Activated T-cell treated with anti-CD3 and anti-CD28 coated beads, Interleukin-2, amount 50 U/mL, for 4 hours (primary cell): ENCODE measurements around the gene SLC44A5. TPM values are rescaled to one million over a fixed set of nuclear protein-coding genes. Genes with fewer than 3 reads are reported as not detected.
"Not testable (repeated sequence)": the region's sequence is repeated elsewhere in the genome, so short reads cannot be mapped to it uniquely, and the experiment has no call there.

Experiments
- ATAC-seq, 2 donors: fragments of 200-7000 bp; cut with Tn5 transposase; one replicate each; pipeline ENCODE4 v1.10.0; 2021
- DNase-seq: peaks from one replicate; pipeline ENCODE4 v3.0.0-alpha.2; 2020
- H3K27me3 Mint-ChIP-seq: one replicate; pipeline ENCODE4 v1.8.0; 2021; ENCODE audit warnings: low read depth, mixed read lengths
- H3K36me3 Mint-ChIP-seq: one replicate; pipeline ENCODE4 v1.8.0; 2022; ENCODE audit warnings: mixed read lengths; ENCODE audit not compliant: insufficient read depth
- H3K4me1 Mint-ChIP-seq: one replicate; pipeline ENCODE4 v1.8.0; 2021; ENCODE audit warnings: low read depth, mixed read lengths
- H3K4me3 Mint-ChIP-seq: one replicate; pipeline ENCODE4 v1.8.0; 2021; ENCODE audit warnings: mild to moderate bottlenecking, moderate library complexity, mixed read lengths
- H3K9me3 Mint-ChIP-seq: one replicate; pipeline ENCODE4 v1.8.0; 2021; ENCODE audit warnings: mixed read lengths
- total RNA-seq, 3 donors: library from RNA; stranded (reverse); gene quantifications; one replicate each; pipeline ENCODE4 v1.2.1, GENCODE V29; 2021

SLC44A5 gene
- under 1 TPM in 1 of 3 donors, not detected in 2; 0.16 TPM for total RNA-seq

DNA sequence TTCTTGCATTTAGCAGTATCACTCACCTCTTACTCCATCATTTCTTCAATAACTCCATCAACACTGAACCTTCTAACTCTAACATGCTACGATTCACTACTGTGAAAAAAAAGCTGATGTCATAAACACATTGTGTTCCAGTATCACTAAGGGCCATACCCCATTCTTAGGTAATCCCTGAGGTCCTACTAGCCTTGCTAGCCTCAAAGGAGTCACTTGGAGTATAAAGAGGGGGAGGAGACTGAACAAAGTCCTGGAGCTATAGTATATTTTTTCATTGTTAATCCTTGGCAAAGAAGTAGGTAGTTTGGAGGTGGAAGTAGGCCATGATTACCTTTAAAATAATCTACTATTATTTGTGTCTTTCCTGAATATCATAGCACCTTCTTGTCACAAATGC is at the start of gene SLC44A5:
Gene SLC44A5, minus strand, starts transcription at position 101 of the 400 bp plus-strand sequence. CDS start 69,667 bp downstream, outside the sequence.
- Mint-ChIP-seq H3K9me3 (no peaks in the 10 kb centered on the region), H3K27me3 (peaks cover 56% of the 10 kb centered on the region), H3K4me3 (no peak within 1 kb of the TSS), H3K4me1 (peaks cover 11% of the 10 kb centered on the region), H3K36me3 (no peaks in the 10 kb centered on the region)
- no peak for DNase-seq
- ATAC-seq = no peak

DNA sequence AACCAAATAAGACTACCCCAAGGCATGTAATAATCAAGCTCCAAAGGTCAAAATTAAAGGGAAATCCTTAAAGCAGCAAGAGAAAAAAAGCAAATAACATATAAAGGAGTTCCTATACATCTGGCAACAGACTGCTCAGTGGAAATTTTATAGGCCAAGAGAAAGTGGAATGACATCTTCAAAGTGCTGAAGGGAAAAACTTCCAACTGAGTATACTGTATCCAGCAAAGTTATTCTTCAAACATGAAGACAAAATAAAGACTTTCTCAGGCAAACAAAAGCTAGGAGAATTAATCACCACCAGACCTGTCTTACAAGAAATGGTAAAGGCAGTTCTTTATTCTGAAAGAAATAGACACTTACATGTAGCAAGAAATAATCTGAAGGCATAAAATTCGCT is 45.0 kb upstream of the SLC44A5 start:
- Mint-ChIP-seq H3K36me3 (no peaks in the 10 kb centered on the region), H3K4me1 (no peaks in the 10 kb centered on the region), H3K27me3 (peaks cover 27% of the 10 kb centered on the region), H3K4me3 (no peak overlapping the region), H3K9me3 (peaks cover 10% of the 10 kb centered on the region)
- ATAC-seq (no peak), DNase-seq (no peak)

DNA sequence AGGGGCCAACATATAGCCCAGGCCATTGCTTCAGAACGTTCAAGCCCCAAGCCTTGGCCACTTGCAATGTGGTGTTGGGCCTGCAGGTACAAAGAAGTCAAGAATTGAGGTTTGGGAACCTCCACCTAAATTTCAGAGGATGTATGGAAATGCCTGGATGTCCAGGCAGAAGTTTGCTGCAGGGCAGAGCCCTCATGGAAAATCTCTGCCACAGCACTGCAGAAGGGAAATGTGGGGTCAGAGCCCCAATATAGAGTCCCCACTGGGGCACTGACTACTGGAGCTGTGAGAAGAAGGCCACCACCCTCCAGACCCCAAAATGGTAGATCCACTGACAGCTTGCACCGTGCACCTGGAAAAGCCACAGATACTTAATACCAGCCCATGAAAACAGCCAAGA is 36.3 kb upstream of the SLC44A5 start:
- H3K9me3 Mint-ChIP-seq, H3K4me3 Mint-ChIP-seq, H3K4me1 Mint-ChIP-seq, H3K36me3 Mint-ChIP-seq, ATAC-seq, DNase-seq: not testable (repeated sequence)
- H3K27me3 Mint-ChIP-seq = peaks cover 16% of the 10 kb centered on the region

DNA sequence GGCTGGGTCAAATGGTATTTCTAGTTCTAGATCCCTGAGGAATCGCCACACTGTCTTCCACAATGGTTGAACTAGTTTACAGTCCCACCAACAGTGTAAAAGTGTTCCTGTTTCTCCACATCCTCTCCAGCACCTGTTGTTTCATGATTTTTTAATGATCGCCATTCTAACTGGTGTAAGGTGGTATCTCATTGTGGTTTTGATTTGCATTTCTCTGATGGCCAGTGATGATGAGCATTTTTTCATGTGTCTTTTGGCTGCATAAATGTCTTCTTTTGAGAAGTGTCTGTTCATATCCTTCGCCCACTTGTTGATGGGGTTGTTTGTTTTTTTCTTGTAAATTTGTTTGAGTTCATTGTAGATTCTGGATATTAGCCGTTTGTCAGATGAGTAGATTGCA is 34.2 kb upstream of the SLC44A5 start:
- not testable (repeated sequence) for DNase-seq, H3K27me3 Mint-ChIP-seq, H3K4me1 Mint-ChIP-seq, H3K9me3 Mint-ChIP-seq, H3K4me3 Mint-ChIP-seq, ATAC-seq, H3K36me3 Mint-ChIP-seq

DNA sequence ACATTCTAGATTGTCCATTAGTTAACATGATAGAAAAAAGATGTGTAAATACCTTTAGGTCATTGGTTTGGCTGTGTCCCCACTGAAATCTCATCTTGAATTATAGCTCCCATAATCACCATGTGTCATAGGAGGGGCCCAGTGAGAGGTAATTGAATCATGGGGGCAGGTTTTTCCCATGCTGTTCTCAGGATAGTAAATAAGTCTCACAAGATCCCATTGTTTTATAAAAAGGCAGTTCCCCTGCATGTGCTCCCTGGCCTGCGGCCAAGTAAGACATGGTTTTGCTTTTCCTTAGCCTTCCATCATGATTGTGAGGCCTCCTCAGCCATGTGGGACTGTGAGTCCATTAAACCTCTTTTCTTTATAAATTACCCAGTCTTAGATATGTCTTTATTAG is 32.5 kb upstream of the SLC44A5 start:
- peaks cover 7% of the 10 kb centered on the region for H3K27me3 Mint-ChIP-seq
- H3K4me1 Mint-ChIP-seq = no peaks in the 10 kb centered on the region
- H3K4me3 Mint-ChIP-seq = no peak overlapping the region
- ATAC-seq (no peak), DNase-seq (no peak)
- H3K9me3 Mint-ChIP-seq = peaks cover 8% of the 10 kb centered on the region
- H3K36me3 Mint-ChIP-seq = no peaks in the 10 kb centered on the region

DNA sequence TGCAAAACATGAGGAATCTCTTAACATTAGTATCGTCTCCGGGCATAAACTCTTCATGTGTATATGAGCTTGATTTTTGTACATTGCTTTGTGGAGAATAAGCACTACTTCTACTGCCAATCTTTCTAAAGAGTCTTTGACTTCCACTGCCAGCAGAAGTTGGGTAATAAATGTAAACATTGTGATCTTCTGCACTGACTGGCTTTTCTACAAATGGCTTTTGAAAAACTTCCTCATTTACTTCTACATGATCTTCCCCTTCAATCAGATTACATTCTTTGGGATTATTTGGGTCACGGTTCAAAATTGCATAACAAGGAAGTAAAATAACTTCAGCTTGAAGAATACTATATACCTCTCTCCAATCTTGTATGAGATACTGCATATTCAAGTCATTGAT is 30.4 kb upstream of the SLC44A5 start:
- peaks cover 7% of the 10 kb centered on the region for H3K27me3 Mint-ChIP-seq
- no peaks in the 10 kb centered on the region for H3K36me3 Mint-ChIP-seq
- no peaks in the 10 kb centered on the region for H3K4me1 Mint-ChIP-seq
- DNase-seq = no peak
- no peak for ATAC-seq
- no peak overlapping the region for H3K4me3 Mint-ChIP-seq
- no peaks in the 10 kb centered on the region for H3K9me3 Mint-ChIP-seq

DNA sequence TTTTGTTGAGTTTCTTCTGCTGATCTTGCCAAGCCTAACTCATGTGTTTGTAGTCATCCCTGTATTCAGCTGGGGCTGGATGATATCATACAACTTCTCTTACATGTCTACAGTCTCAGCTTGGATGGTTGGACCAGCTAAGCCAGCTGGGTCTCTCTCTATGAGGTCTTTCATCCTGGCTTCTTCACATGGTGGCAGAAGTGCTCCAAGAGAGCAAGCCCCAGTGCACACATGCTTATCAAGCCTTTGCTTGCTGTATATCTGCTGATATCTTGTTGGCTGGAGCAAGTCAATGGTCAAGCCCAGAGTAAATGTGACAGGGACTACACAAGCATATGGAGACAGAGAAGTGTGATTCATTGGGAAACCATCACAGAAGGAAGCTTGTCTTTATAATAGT is 29.2 kb upstream of the SLC44A5 start:
- H3K4me3 Mint-ChIP-seq = no peak overlapping the region
- no peak for DNase-seq
- H3K4me1 Mint-ChIP-seq = no peaks in the 10 kb centered on the region
- peaks cover 9% of the 10 kb centered on the region for H3K27me3 Mint-ChIP-seq
- ATAC-seq = peak in 1 of 2 donors; percentile 23
- H3K9me3 Mint-ChIP-seq = no peaks in the 10 kb centered on the region
- H3K36me3 Mint-ChIP-seq = no peaks in the 10 kb centered on the region

DNA sequence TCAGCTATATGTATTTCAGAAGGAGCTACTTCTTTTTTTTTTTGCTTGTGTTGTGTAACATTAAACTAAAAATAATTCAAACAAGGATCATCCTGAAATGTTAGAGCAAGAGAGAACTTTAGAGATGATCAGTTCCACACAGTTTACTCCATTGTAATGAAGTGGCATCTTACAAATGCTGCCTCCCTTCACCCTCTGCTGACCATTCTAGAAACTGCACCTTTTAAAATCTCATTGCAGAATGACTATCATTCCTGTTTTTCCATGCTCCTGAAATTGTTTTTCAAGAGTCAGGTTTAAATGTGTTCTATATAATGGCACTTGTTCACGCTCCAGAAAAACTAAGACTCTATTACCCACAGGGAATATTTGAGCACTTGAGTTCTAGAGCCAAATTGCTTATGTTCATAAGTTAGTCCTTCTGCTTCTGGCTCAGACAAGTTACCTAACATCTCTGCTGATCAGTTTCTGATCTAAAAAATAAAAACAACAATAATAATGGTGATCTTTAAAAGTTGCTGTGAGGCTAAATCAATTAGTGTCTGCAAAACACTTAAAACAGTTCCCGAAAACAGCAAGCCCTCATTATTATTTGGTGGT is 21.5 kb upstream of the SLC44A5 start:
- Mint-ChIP-seq H3K36me3 (no peaks in the 10 kb centered on the region), H3K27me3 (peaks cover 15% of the 10 kb centered on the region), H3K9me3 (no peaks in the 10 kb centered on the region), H3K4me1 (no peaks in the 10 kb centered on the region), H3K4me3 (no peak overlapping the region)
- DNase-seq (no peak), ATAC-seq (no peak)

DNA sequence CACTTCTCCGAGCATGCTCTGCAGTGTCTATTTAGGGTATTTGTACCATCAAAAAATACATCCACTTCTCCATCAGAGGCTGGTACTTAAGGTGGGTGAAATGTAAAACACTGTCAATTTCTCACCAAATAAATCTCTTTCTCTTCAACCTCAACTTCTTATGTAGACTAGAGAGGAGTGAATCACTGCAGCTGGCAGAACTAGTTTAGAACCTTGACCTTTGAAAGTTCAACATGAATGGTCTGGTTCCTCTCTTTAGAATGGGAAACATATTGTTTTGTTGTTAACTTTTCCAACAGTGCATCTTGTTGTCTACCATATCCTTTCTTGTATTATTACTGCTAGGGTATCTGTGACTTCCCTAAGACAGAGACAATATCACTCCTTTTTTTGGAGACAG is 20.1 kb upstream of the SLC44A5 start:
- no peak for ATAC-seq
- Mint-ChIP-seq H3K4me1 (no peaks in the 10 kb centered on the region), H3K9me3 (no peaks in the 10 kb centered on the region)

DNA sequence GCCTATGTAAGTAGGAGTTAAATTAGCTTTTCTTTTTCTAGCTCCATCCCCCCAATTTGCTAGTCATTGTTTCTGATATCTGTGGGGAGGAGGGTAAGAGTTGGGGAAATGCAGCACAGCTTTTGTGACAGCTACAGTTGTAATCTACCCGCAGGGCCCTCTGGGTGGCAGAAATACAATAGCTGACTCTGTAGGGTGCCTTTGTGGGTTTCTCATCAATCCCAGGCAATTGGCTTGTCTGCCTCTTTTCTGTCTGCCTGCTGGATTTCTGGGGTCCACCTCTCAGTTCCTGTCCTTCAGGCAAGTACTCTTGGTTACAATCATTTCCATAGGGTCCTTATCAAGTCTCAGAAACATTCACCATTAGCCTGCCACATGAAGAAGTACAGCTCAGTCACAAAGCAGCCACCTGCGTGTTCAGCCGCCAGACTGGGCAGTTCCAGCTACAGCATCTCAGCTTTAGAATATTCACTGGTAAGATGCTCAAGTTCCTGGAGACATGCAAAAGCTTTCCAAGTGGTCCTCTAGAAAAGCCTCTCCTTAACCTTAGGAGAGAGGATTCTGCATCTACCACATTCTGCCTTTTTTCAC is 19.2 kb upstream of the SLC44A5 start:
- Mint-ChIP-seq H3K4me1 (no peaks in the 10 kb centered on the region), H3K9me3 (no peaks in the 10 kb centered on the region), H3K36me3 (no peaks in the 10 kb centered on the region), H3K4me3 (no peak overlapping the region), H3K27me3 (peaks cover 22% of the 10 kb centered on the region)
- no peak for ATAC-seq
- DNase-seq = no peak

More for the DNA sequence above, 20.1 kb upstream of the SLC44A5 start:
- no peak overlapping the region for H3K4me3 Mint-ChIP-seq
- peaks cover 24% of the 10 kb centered on the region for H3K27me3 Mint-ChIP-seq
- H3K36me3 Mint-ChIP-seq = no peaks in the 10 kb centered on the region
- DNase-seq = no peak

DNA sequence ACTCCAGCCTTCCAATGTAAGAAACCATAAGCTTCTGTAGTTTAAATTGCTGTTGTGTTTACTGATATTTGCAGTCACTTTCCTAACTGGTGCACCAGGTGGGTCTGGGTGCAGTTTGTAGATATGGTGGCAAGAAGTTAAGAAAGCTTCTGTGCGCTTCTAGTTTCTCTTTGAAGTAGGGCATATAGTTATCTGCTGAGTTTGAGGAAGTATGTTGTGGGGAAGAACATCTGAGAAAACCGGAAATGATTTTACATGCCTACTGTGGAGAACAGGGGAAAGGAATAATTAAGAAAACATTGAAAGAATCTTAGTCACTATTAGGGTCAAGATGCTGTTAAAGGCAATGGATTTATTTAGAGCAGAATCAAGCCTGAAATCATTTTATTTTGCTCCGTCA is 14.9 kb upstream of the SLC44A5 start:
- peaks cover 21% of the 10 kb centered on the region for H3K27me3 Mint-ChIP-seq
- no peak overlapping the region for H3K4me3 Mint-ChIP-seq
- H3K36me3 Mint-ChIP-seq = no peaks in the 10 kb centered on the region
- no peak for ATAC-seq
- no peaks in the 10 kb centered on the region for H3K4me1 Mint-ChIP-seq
- DNase-seq = no peak
- H3K9me3 Mint-ChIP-seq = no peaks in the 10 kb centered on the region

DNA sequence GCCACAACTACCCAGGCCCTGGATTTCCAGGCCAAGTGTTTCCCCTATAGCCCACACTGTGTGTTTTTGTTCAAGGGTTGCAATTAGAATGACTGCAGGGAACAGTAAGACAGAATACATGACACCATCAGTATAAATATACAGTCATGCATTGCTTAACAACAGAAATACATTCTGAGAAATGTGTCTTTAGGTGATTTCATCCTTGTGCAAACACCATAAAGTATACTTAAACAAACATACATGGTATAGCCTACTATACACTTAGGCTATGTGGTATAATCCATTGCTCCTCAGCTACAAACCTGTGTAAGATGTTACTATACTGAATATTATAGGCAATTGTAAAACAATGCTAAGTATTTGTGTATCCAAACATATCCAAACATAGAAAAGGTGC is 7.5 kb upstream of the SLC44A5 start:
- Mint-ChIP-seq H3K9me3 (no peaks in the 10 kb centered on the region), H3K27me3 (peaks cover 56% of the 10 kb centered on the region), H3K36me3 (no peaks in the 10 kb centered on the region), H3K4me1 (peaks cover 19% of the 10 kb centered on the region), H3K4me3 (no peak overlapping the region)
- DNase-seq = no peak
- no peak for ATAC-seq

DNA sequence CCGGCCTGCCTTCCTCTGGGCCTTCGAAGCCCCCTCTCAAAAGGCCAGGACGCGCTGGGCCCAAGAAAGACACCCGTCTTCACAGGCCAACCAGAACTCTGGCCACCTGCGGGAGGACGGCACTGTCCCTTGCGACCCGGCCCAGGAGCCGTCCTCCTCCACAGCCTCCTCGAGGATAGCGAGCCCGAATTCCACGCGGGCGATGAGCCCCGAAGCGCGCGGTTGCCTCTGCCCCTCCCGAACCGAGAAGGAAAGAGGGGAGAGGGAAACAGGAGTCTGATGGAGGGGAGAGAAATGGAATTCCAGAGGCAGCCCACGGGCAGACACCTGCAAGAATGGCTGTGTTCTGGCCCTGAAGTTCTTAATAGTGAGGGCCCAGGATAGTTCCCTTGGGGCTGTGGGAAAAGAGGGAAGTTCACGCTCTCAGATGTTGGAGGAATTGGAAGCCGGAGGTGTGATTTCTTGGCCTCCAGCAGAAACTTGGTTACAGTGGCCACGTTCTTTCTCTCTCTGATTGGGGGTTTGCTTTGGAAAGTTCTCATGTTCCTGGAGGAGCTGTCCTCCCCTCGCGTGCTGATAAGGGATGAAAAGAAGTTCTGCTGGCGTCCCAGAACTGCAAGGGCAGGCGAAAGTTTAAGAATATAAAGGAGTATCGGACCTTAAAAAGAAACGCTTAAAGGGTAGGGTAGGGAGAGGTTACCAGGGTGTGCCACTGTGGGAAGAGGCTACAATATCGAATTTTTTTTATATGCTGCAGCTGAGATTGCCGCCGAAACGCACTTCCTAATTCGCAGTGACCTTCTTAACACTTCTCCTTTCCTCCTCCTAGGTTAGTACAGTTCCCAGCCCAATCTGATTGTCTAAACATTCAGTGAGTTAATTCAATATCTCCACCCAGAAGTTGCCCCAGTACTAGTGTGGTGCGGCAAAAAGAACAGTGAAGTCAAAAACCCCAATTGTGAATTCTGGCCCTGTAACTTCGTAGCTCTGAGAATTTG is 5.8 kb upstream of the SLC44A5 start:
- no peak for ATAC-seq
- no peaks in the 10 kb centered on the region for H3K36me3 Mint-ChIP-seq
- peaks cover 19% of the 10 kb centered on the region for H3K4me1 Mint-ChIP-seq
- no peak for DNase-seq
- H3K9me3 Mint-ChIP-seq = no peaks in the 10 kb centered on the region
- H3K4me3 Mint-ChIP-seq = peak overlapping the region; percentile 40
- H3K27me3 Mint-ChIP-seq = peaks cover 67% of the 10 kb centered on the region

DNA sequence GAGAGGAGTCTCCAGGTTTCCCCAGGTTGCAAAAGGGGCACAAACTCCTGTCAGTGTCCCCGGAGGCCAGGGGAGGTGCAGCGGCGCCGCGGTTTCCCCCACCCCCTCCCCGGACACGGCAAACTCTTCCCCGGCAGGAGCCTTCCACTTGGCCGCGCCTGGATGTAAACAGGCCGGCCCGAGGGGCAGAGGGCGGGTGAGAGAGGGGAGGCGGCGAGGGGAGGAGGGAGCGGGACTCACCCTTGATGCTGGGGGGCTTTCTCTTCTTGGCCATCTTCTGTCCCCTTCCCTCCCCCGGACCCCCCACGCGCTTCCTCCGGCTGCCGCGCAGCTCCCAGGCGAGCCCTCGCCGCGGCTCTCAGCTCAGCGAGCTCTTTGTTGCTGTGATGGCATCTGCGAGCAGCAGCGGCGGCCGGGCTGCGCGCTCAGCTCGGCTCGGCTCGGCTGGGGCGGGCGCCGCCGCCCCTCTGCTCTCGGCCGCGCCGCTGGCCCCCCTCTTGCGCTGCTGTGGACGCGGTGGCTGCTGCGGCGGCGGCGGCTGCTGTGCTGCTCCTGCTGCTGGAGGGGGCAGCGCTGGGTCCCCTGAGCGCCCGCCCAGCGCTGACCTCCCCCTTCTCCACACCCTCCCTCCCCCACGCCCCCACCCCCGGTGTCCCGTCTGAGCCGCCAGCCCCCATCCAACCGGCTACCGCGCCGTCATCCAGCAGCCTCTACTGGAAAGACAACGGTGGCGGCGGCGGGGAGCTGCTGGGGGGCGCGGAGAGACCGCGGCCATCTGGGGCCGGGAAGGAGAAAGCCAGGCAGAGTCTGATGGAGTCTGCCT is 4.9 kb upstream of the SLC44A5 start:
- Mint-ChIP-seq H3K27me3 (peaks cover 71% of the 10 kb centered on the region), H3K9me3 (no peaks in the 10 kb centered on the region), H3K4me1 (peaks cover 19% of the 10 kb centered on the region), H3K36me3 (no peaks in the 10 kb centered on the region), H3K4me3 (peak overlapping the region; percentile 69)
- DNase-seq (no peak), ATAC-seq (peak; percentile 67 to 68)
